ENCODE results near the gene MRPL19. TPM values are rescaled to one million over a fixed set of nuclear protein-coding genes. Genes with fewer than 3 reads are reported as not detected.
"Not testable (repeated sequence)": the region's sequence is repeated elsewhere in the genome, so short reads cannot be mapped to it uniquely, and the experiment has no call there.

The MRPL19 gene
- total RNA-seq, 1 donor from 2014 or later, result 52.9 TPM

DNA sequence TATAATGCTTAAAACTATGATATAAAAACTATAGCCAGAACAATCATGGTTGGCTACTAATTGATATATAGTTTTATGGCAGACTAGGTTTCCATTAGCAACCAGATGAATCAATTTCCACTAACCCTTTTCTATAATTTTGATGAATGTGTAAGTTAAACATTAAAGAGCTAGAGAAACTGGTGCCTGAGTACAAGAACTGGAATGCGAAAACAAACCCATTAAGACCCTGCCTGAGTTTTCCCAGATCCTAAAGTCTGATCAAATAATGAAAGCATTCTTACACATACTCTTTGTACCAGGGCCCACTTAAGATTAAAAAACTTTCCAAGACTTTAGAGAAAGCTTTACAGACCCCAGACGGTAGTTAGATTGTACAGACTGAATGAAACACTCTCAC, 21.3 kb downstream of the MRPL19 start:
- DNase-seq (ENCODE audit: low spot score), result no peak

DNA sequence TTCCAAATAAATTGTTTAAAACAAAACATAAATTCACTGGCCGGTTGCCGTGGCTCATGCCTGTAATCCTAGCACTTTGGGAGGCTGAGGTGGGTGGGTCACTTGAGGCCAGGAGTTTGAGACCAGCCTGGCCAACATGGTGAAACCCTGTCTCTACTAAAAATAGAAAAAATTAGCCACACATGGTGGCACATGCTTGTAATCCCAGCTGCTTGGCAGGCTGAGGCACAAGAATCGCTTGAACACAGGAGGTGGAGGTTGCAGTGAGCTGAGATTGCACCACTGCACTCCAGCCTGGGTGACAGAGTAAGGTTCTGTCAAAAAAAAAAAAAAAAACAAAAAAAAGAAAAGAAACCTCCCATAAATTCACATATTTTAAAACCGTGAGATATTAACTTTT, 28.8 kb downstream of the MRPL19 start:
- not testable (repeated sequence) for DNase-seq (ENCODE audit: low spot score)

DNA sequence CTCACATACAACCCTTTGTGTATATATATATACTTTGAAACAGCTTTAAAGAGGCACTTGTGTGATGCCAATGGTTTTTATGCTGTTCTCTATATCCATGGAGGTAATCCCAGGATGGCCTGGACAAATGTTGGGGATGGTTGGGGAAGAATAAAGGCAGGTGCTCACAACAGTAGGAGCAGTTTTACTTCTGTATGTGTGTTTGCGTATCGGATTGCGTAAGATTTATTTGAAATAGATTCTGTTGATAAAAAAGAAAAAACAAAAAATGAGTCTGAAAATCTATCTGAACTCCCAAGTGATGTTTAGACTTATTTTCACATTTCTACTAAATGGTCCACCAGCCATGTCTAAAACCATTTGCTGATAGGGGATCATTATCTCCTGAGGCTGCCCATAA, 29.3 kb downstream of the MRPL19 start:
- DNase-seq (ENCODE audit: low spot score), result no peak

DNA sequence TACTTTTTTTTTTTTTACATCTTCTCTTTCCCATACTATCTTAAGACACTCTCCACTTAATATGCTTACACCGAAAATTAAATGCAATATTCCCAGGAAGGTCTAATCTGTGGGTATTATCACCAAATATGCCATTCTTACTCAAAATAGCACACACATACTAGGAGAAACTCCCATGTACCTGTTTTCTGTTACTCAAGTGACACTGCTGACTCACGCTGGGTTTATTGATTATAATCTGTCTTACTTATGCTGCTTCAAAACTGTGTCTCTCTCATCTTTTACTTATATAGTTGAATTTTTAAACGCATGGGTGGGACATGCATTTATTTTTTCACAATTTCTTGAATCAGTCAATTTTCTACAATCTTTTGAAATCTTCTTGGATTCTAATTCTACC, 29.9 kb downstream of the MRPL19 start:
- no peak for DNase-seq (ENCODE audit: low spot score)

DNA sequence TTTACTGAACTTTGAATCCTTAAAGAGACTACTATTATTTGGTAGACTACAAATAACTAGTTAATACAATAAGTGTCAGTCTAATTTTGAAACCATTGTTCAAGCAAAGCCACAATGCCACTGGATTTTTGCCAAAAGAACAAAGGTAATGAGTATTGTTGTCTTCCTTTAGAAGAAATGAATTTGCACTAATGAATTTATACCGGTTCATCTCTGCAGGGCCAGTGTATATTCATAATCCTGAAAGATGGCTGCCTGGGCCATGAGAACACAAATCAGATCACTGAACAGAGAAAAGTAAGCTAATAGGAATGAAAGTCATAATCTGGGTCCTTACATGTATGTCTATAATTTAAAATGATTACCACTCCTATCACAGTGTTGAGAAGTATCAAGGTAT, 33.0 kb downstream of the MRPL19 start:
- no peak for DNase-seq (ENCODE audit: low spot score)

- no peak for DNase-seq (ENCODE audit: low spot score)
Measured at GRCh38 chr2:75680402-75680801, 33.8 kb downstream of the MRPL19 start.

- DNase-seq (ENCODE audit: low spot score), result not testable (repeated sequence)
Measured at GRCh38 chr2:75683430-75683829, 36.8 kb downstream of the MRPL19 start.

DNA sequence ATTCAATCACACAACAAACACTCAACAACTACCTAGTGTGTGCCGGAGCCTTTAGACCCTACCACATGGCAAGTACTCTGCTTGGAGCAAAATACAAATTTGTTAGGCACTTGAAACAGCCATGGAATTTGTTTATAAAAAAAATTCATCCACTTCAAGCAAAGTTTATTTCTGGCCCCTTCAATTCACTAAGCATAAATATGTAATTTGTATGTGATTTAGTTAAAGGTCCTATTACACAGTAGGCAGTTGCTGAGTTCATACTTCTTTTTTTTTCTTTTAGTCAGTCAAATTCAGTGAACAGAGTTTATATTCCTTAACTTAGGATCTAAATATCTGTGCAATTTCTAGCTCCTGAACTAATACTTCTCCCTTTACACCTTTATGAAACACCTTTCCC, 41.6 kb downstream of the MRPL19 start:
- DNase-seq (ENCODE audit: low spot score), result no peak

GRCh38 chr2:75698918-75699317, 52.3 kb downstream of the MRPL19 start:
- DNase-seq (ENCODE audit: low spot score), result no peak

DNA sequence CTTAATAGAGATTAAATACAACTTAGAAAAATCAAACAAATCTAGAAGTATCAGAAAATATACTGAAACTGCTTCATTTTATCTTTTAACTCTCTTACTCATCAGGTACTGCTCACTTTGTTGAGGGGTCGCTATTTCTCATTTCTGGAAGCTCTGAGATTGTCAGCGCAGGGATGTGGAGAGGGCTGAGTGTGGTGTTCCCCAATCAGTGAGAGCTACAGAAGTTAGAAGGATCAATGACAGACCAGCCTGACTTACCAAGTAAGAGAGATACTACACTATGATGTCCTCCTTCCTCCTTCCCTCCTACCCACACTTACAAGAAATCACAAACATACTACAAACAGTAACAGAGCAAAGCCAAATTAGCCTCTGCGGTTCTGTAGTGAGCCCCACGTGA, 56.0 kb downstream of the MRPL19 start:
- DNase-seq (ENCODE audit: low spot score), result no peak

DNA sequence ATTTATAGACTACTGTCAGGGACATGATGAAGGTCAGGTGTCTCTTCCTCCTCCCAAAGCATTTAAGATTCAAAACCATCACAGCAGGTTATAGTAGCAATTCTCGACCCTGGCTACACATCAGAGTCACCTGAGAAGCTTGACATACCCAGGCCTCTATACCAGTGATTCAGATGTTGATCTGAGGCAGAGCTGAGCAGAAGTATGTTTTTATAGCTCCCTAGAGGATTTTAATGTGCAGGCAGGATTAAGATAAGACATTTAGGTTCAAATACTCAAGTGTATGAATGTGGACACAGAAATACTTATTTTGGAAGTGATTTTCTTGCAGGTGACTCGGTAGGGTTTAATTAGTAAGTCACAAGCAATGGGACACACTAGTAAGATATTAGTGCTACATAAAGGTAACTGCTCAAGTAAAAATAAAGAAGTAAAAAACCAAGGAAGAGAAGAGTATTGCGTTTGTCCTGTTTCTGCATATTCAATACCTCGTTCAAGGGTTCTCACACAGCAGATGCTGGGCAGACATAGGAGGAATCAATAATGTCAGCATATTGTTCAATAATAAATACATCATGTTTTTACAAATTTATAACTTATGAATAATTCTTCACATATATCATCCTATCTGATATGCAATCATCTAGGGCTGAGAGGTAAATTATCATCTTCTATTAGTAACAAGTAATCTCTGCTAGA, 57.2 kb downstream of the MRPL19 start:
- DNase-seq (ENCODE audit: low spot score), result no peak

GRCh38 chr2:75705921-75706320, 59.3 kb downstream of the MRPL19 start:
- DNase-seq (ENCODE audit: low spot score), result no peak

DNA sequence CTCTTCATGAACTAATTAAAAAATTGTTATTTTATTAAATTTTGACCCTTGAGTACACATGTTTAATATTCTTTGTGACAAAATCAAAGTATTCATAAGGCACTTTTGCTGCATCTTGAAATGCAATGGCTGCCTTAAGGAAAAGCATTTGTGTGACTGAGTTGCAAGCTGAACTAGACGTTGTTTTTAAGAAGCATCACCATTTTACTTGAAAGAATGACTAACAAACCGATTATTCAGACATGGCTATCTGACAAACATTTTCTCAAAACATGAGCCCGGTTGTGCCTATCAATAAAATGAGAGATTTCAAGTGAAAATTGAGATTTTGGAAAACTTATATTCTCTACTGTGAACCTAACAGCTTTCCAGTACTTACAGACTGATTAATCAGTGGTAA, 61.3 kb downstream of the MRPL19 start:
- no peak for DNase-seq (ENCODE audit: low spot score)

- no peak for DNase-seq (ENCODE audit: low spot score)
Measured at GRCh38 chr2:75709297-75709696, 62.7 kb downstream of the MRPL19 start.

DNA sequence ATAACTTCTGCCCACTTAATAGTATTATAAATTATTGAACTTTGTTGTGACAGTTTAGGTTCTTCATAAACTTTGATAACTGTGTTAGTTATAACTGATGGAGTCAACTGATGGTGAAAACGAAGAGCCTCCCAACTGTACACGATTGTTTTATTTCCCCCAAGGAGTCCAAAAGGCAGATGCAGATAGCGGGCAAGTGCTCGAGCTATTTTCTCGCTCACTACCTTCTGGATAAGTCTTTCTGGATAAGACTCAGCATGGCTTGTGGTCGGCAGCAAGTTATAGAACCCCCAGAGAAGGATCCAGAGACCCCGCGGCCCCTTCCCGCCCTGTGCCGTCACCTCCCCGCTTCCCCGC, 63.6 kb downstream of the MRPL19 start:
- DNase-seq (ENCODE audit: low spot score), result no peak

DNA sequence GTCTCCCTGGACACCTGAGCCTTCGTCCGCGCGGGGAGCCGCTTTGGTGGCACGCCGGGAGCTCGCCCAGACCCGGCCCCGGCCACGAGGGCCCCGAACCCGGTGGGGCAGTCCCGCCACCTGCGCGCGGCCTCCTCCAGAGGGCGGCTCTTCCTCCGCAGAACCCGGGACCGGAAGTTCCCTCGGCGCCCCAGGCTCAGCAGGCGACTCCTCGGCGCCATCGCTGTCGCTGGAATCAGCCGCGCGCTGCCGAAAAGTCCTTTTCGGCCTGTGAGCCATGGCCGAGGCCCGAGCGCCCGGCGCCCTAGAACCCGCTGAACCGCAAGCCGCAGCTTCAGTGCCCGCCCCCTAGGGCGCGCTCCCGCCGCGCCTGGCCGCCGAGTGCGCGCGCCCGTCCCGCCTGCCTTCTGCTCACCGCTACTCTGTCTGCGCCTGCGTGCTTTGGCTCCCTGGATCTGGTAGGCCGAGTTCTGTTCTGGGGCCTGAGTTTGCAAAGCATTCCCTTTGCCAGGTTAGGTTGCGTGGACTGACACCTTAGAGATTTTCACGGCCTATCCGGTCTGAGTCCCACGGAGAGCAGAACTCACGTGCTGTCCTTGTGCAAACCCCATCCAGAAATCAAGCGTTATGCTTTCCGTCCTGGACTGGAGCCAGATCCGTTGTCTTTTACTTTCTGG, 64.1 kb downstream of the MRPL19 start, which contains the start of gene GCFC2:
Gene GCFC2, minus strand, starts transcription at position 339 of the 677 bp plus-strand sequence. Its CDS starts 60 bp downstream, at position 279.
- DNase-seq (ENCODE audit: low spot score), result peak; percentile 87

DNA sequence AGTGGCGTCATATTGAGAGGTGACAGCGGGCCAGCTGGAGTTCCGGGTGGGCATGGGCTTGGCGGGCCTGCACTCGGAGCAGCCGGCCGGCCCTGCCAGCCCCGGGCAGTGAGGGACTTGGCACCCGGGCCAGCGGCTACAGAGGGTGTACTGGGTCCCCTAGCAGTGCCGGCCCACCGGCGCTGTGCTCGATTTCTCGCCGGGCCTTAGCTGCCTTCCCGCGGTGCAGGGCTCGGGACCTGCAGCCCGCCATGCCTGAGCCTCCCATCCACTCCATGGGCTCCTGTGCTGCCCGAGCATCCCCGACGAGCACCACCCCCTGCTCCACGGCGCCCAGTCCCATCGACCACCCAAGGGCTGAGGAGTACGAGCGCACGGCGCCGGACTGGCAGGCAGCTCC, 65.0 kb downstream of the MRPL19 start:
- DNase-seq (ENCODE audit: low spot score), result not testable (repeated sequence)

DNA sequence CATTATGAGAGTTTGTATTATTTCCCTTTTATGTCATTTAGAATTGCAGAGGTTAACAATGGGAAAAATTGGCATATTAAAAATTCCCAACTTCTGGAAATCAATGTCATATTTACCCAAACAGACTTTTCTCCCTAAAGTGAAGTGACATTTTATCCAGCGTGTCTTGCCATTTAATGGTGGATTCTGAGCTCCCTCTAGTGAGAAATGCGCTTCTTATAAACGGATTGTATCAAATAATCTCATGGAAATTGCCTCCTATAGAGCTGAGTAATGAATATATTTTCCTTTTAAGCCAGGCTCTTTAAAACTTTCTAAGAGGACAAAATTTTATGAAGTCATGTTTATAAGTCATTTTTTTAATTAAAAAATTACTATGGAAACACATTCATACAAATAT, 69.8 kb downstream of the MRPL19 start:
- DNase-seq (ENCODE audit: low spot score), result no peak

DNA sequence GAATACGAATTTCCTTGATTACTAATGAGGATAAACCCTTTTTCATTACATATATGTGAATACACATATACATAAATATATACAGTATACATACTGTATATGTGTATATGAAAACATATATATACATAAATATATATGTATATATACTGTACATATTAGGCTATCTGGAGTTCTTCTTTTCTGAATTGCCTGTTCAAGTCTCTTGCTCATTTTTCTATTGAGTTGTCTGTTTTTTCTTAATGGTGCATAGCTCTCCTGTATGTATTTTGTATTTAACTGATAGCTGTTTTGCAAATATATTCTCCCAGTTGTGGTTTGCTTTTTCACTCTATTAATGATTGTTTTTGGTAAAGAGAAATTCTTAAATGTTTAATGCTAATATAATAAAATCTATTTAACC, 73.0 kb downstream of the MRPL19 start:
- no peak for DNase-seq (ENCODE audit: low spot score)

DNA sequence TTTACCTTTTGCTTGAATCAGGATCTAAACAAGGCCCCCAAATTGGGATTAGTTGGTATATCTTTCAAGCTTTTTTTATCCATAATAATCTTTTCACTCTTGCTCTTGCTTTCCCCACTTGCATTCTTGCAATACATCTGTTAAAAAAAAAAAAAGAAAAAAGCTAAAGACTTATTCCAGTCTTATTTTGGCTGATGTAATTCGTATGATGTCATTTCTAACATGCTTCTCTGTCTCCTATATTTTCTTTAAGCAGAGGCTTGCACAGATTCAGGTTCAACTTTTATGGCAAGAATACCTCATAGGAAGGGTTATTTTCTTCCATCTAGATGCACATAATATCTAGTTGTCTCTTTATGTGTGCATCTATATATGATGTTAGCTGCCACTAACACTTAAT, 73.9 kb downstream of the MRPL19 start:
- DNase-seq (ENCODE audit: low spot score), result no peak

- no peak for DNase-seq (ENCODE audit: low spot score)
Measured at GRCh38 chr2:75722687-75723086, 76.1 kb downstream of the MRPL19 start.

- no peak for DNase-seq (ENCODE audit: low spot score)
Measured at GRCh38 chr2:75728614-75729419, 82.2 kb downstream of the MRPL19 start.

GRCh38 chr2:75729861-75730260, 83.3 kb downstream of the MRPL19 start:
- DNase-seq (ENCODE audit: low spot score), result no peak

Data from ureter (tissue), 1 donor.